Ovary (tissue), 9 donors: ENCODE measurements around the gene RGS6. TPM values are rescaled to one million over a fixed set of nuclear protein-coding genes. Genes with fewer than 3 reads are reported as not detected.

ENCODE experiments used
- DNase-seq, 5 donors: peaks; one replicate each; pipeline ENCODE4 v3.0.0-alpha.2; 2019 to 2020
- H3K27ac ChIP-seq, 2 donors: fragments of 200-600 bp; one replicate each; pipeline versions ENCODE4 v1.5.1 to v1.8.0; 2019 to 2022
- H3K27me3 ChIP-seq: fragments of 200-600 bp; one replicate; pipeline ENCODE4 v1.8.0; 2022
- H3K36me3 ChIP-seq: fragments of 200-600 bp; sonication (generic); one replicate; pipeline ENCODE4 v1.5.1; 2019
- H3K4me1 ChIP-seq: one replicate; pipeline ENCODE4 v1.8.1; 2013; ENCODE audit warnings: mild to moderate bottlenecking, moderate library complexity; ENCODE audit not compliant: insufficient read depth
- H3K4me3 ChIP-seq: fragments of 200-600 bp; sonication (generic); one replicate; pipeline ENCODE4 v1.5.1; 2017
- H3K9me3 ChIP-seq, 2 donors: fragments of 200-600 bp in 1 of 2; sonication (generic) in 1 of 2; one replicate each; pipeline versions ENCODE4 v1.5.1 to v1.8.1; 2013 to 2019; ENCODE audit warnings: mild to moderate bottlenecking in 1 of 2, moderate library complexity in 1 of 2
- EP300 ChIP-seq: sonication (generic); formaldehyde crosslinking; IDR thresholded peaks from one replicate; pipeline ENCODE4 v1.6.1; 2017; ENCODE audit warnings: antibody characterized with exemption
- POLR2A ChIP-seq: fragments of 450-650 bp; IDR thresholded peaks from one replicate; pipeline ENCODE4 v1.6.1; 2017; ENCODE audit warnings: antibody characterized with exemption, mild to moderate bottlenecking, moderate library complexity
- WGBS, 3 donors: extraction: QIAGEN DNeasy Blood & Tissue Kit in 1 of 3; methylation state at CpG; one replicate each; pipeline versions ENCODE4 v1.1.5 to v1.1.7; 2013 to 2017; 5-methylcytosine and 5-hydroxymethylcytosine counted together
- intact Hi-C, 4 donors: fragments of 100-400 bp; cut with DNase I; formaldehyde crosslinking; loops; one replicate each; pipeline versions ENCODE4 v1.11.0 to v1.15.1; 2022 to 2023
- polyA plus RNA-seq, 2 donors: library from polyadenylated mRNA; stranded (reverse); fragments of 200-250 nt in 1 of 2; fragments of 350-450 nt in 1 of 2; fragmentation: Illumina TruSeq in 1 of 2; extraction: RNeasy Lipid Tissue Mini Kit (QIAGEN cat#74804) in 1 of 2; gene quantifications; one replicate each; pipeline ENCODE4 v1.2.3, GENCODE V29; 2013 to 2014
- total RNA-seq, 7 donors: library from RNA; depleted of rRNA in 2 of 7; stranded (reverse); fragments of >200 nt in 2 of 7; fragmentation: NEBNext Ultra II Directional in 3 of 7; extraction: Animal tissue kit (Norgen Biotek cat#: 25700) in 3 of 7; gene quantifications; one replicate each; pipeline versions ENCODE4 v1.1.0 to v1.2.4, GENCODE V29; 2016 to 2023
- TF ChIP-seq, protein P1 (sequence below), 3 donors: fragments of 450-650 bp in 2 of 3; fragments of 200-600 bp in 1 of 3; IDR thresholded peaks; one replicate each; pipeline versions ENCODE4 v1.5.1 to v1.8.0; 2016 to 2022; ENCODE audit warnings: antibody characterized with exemption in 3 of 3, mild to moderate bottlenecking in 1 of 3
- donor health status: DM: no; HTN: no; CAD: no; lungs with moderate emphysema.
- donor health status: DM: no; HTN: no; CAD: no.
- donor health status: Bipolar disorder and iron deficiency.
- donor health status: DM: yes; HTN: yes; CAD: no.
- donor health status: DM: no; HTN: no; CAD: no.
- donor health status: DM: yes; HTN: yes; CAD: no.

The RGS6 gene
- total and polyA plus RNA-seq, 9 donors: 0.53 to 6.9 (median 1.1) TPM

DNA sequence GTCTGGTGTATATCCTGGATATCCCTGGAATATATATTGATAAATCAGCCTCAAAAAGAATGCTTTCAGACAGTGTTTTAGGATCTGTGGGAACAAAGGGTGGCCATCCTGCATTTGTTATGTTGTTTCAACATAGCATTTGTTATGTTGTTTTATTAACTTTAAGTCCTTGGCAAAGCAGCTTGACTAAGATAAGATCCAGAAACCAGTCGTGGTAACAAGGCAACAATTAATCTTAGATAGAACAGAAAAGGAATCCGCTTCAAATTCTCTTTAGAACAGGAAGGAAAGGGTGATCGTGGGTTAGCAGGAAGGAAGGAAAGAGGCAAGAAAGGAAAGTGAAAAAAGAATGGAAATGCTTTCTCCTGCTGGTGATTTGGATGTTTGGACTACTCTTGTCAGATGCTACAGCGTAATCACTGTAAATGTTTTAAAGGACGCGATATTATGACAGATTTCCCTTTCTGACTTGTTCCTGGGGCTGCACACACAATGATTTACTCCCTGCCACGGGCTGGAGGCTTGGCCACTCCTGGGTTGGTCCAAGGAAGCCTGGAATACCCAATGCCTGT lies 518.3 kb downstream of the RGS6 start:
- Histone ChIP-seq H3K27me3 (no peaks in the 10 kb centered on the region), H3K36me3 (no peaks in the 10 kb centered on the region), H3K4me3 (no peak overlapping the region), H3K4me1 (no peaks in the 10 kb centered on the region), H3K9me3 (no peaks in the 10 kb centered on the region), H3K27ac (no peak overlapping the region)
- TF ChIP-seq, protein P1, sequence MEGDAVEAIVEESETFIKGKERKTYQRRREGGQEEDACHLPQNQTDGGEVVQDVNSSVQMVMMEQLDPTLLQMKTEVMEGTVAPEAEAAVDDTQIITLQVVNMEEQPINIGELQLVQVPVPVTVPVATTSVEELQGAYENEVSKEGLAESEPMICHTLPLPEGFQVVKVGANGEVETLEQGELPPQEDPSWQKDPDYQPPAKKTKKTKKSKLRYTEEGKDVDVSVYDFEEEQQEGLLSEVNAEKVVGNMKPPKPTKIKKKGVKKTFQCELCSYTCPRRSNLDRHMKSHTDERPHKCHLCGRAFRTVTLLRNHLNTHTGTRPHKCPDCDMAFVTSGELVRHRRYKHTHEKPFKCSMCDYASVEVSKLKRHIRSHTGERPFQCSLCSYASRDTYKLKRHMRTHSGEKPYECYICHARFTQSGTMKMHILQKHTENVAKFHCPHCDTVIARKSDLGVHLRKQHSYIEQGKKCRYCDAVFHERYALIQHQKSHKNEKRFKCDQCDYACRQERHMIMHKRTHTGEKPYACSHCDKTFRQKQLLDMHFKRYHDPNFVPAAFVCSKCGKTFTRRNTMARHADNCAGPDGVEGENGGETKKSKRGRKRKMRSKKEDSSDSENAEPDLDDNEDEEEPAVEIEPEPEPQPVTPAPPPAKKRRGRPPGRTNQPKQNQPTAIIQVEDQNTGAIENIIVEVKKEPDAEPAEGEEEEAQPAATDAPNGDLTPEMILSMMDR (IDR thresholded peaks at IDR 0.05): no peak
- TF ChIP-seq EP300 (no peak), POLR2A (no peak)
- 31 to 39% (median 32%) methylated on average over 7 of the region's 7 CpGs for WGBS, 3 donors
- intact Hi-C loops: no loop called here
- DNase-seq: no peak

DNA sequence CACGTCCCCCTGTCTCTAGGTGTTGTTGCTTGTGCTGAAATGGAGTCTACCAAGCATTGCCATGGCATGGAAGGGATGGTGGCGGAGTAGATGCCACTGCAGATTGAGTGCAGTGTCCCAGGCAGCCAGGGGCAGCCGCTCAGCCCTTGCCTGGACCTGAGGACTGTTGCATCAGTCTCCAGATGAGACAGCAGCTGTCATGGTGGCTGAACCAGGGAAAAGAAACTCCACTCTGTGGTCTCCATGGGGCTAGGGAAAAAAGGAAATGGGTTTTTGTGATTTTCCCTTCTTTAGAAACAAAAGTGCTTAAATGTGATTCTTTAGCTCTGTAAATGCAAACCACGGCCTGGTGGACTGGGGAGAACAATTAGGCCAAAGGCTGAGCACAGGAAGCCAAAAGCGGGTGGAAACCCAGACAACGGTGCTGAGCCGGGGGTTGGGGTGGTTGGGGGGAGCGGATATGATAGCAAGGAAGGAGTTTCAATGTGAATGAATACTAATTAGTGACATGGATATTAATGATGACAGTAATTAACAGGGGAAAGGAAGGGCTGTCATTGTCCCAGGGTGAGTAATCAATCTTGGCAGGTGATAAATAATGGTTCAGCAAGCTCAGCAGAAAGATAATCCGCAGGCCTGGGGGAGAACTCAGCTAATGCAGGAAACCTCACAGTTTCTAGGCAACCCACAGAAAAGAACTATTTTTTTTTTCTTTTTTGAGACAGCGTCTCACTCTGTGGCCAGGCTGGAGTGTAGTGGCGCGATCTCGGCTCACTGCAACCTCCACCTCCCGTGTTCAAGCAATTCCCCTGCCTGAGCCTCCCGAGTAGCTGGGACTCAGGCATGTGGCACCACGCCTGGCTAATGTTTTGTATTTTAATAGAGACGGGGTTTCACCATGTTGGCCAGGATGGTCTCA lies 519.1 kb downstream of the RGS6 start:
- intact Hi-C loops: no loop called here
- WGBS, 3 donors: 56 to 65% (median 57%) methylated on average over 17 of the region's 17 CpGs
- Histone ChIP-seq H3K36me3 (no peaks in the 10 kb centered on the region), H3K4me1 (no peaks in the 10 kb centered on the region), H3K27ac (no peak overlapping the region), H3K4me3 (no peak overlapping the region), H3K9me3 (no peaks in the 10 kb centered on the region), H3K27me3 (no peaks in the 10 kb centered on the region)
- no peak for DNase-seq
- TF ChIP-seq POLR2A (no peak), EP300 (no peak)
- TF ChIP-seq, protein P1 (IDR thresholded peaks at IDR 0.05): no peak

DNA sequence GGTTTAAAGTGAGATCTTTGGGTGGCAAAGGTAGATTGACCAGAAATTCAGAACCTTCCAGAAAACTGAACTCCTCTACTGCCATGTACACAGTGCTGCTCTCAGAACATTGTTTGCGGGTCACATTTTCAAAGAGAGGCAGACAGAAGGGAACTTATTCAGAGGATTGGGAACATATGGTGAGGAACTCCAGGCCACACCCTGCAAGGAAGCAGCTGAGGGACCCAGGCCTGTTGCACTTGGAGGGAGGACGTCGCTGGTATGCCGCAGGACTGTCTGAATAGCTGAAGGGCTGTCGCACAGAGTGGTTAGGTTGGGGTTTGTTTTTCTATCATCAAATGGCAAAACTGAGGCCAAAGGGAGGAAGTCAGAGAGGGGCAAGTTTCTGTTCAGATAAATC lies 520.5 kb downstream of the RGS6 start:
- Histone ChIP-seq H3K9me3 (no peaks in the 10 kb centered on the region), H3K36me3 (no peaks in the 10 kb centered on the region), H3K27ac (no peak overlapping the region), H3K4me1 (no peaks in the 10 kb centered on the region), H3K4me3 (no peak overlapping the region), H3K27me3 (no peaks in the 10 kb centered on the region)
- intact Hi-C loops: no loop called here
- no peak for TF ChIP-seq POLR2A
- DNase-seq: no peak
- 94 to 95% (median 94%) methylated on average over 5 of the region's 5 CpGs for WGBS, 3 donors

DNA sequence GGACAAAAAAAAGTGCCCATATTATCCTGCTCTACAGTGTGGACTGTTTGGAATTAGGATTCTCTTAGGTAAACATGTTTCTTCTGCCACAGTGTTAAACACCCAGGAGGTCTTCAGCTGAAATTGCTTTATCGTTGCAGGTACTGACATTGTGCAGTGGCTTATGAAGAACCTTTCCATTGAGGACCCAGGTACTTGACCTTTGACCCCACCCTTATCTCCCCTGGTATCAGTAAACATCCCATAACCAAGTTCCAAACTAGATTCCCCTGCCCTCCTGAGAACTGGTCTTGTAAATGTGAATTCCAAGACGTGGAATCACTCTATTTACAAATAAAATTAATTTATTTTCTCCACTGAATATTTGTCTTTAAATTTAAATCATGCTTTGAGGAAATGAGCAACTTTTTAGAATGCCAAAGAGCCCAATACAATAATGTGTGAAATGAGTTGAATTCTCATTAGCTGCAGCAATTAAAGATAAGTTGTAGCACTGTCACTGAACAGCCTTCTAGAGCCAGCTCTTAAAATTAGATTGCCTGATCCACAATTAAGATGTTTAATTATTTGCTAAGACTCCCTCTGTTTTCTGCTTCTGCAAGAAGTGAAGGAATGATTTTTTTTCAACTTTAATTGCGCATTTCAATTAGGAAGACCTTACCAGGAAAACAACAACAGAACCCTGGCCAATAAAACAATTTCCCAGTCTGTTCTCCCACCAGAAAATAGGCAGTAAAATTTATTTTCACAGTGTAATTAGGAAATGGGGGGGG lies 522.3 kb downstream of the RGS6 start:
- DNase-seq: no peak
- Histone ChIP-seq H3K27ac (no peak overlapping the region), H3K9me3 (no peaks in the 10 kb centered on the region), H3K4me3 (no peak overlapping the region), H3K4me1 (no peaks in the 10 kb centered on the region), H3K27me3 (no peaks in the 10 kb centered on the region), H3K36me3 (no peaks in the 10 kb centered on the region)
- intact Hi-C loops: no loop called here
- 68 to 79% (median 70%) methylated on average over 3 of the region's 3 CpGs for WGBS, 3 donors
- TF ChIP-seq POLR2A (no peak), EP300 (no peak)
- TF ChIP-seq, protein P1 (IDR thresholded peaks at IDR 0.05): no peak
